Right renal pelvis (tissue), 4 donors: Measurements from ENCODE around the gene SRP68. TPM values are rescaled to one million over a fixed set of nuclear protein-coding genes. Genes with fewer than 3 reads are reported as not detected.

ENCODE experiments used
- DNase-seq, 4 donors: peaks; one replicate each; pipeline ENCODE4 v3.0.0-alpha.2; 2013; ENCODE audit warnings: low read depth in 4 of 4, low spot score in 3 of 4, missing footprints in 1 of 4
- polyA plus RNA-seq, 4 donors: library from polyadenylated mRNA; unstranded; fragments of 120-200 nt; gene quantifications; one replicate each; pipeline ENCODE4 v1.2.1, GENCODE V29; 2013; ENCODE audit not compliant: insufficient read length in 4 of 4

Gene SRP68
- 100 to 1,000 TPM; 102 to 115 (median 110) TPM for polyA plus RNA-seq

GRCh38 chr17:76072148-76072858 lies at the start of gene SRP68:
Gene SRP68, minus strand, starts transcription at chr17:76072517. Its CDS starts 26 bp downstream, at chr17:76072491.
- peak; percentile 79 to 85 (median 81) for DNase-seq

DNA sequence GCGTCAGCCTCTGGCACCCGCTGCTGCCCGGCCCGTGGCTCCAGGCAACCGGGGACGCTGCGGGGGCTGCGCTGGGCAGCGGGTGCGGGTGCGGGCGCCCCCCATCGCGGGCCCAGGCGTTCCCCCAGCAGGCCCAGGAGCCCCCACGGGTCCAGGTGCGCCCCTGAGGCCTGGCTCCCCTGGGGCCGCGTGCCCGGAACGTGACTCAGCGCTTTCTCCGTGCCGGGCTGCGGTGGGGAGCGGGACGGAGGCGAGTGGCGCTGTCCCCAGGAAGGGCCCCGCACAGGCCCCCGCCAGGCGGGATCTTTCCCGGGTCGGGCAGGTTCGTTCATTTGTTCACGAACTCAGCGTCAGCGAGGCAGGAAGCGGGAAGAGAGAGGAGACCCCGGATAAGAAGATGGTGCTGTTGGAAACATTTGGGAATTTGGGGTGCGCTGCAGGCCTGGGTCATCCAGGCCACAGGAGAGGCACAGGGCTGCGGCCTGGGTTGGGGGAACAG lies 49.7 kb upstream of the SRP68 start:
- no peak for DNase-seq

GRCh38 chr17:76120658-76121008 lies 48.3 kb upstream of the SRP68 start:
- no peak for DNase-seq

DNA sequence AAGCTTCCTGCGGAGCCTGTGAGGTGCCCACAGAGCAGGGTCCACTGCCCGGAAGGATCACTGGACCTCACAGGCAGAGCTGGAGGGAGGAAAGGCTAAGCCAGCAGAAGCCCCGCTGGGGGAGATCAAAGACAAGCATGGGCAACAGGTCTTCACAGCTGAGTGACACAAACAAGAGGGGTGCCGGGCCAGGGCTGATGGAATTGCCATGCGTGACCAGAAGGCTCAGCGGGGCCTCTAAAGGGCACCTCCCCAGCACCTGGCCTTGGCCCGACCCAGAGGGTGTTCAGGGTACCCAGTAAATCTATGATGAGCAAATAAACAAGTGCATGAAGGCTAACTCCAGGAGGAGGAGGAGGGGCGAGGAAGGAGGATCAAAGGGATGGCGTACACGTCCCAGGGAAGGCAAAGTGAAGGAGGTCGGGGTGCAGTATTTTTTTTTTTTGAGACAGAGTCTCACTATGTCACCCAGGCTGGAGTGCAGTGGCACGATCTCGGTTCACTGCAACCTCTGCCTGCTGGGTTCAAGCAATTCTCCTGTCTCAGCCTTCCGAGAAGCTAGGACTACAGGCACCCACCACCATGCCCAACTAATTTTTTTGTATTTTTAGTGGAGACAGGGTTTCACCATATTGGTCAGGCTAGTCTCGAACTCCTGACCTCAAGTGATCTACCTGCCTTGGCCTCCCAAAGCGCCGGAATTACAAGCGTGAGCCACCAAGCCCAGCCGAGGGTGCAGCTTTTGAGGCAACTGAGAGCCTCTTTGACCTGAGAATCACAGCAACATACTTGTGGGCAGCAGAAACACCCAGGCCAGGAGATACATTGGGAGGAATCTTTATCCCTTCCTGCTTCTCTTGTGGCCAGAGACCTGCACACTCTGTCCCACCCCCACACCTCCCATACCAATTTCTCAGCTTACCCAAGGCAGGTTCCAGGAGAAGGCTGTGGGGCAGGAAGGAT lies 47.4 kb upstream of the SRP68 start:
- no peak for DNase-seq

- DNase-seq = no peak
Measured at GRCh38 chr17:76115138-76115754, 42.9 kb upstream of the SRP68 start.

- DNase-seq = no peak
Measured at GRCh38 chr17:76111956-76112355, 39.6 kb upstream of the SRP68 start.

GRCh38 chr17:76107509-76107908 lies 35.2 kb upstream of the SRP68 start:
- no peak for DNase-seq

- no peak for DNase-seq
Measured at GRCh38 chr17:76106703-76107102, 34.4 kb upstream of the SRP68 start.

DNA sequence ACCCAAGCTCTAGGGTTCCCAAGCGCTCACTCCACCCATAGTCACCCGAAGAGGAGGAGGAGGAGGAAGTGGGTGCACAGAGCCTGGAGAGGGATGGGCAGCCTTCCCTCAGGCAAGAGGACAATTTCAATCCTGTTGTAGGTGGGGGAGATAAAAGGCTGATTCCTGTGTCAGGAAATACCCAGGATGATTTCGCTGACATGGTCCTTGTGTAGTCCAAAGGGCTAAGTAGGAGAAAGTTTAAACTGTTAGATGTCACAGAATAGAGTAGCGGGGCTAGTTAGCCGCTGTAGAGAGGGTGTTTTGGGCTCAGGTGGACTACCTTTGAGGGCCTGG lies 32.5 kb upstream of the SRP68 start:
- DNase-seq = no peak

DNA sequence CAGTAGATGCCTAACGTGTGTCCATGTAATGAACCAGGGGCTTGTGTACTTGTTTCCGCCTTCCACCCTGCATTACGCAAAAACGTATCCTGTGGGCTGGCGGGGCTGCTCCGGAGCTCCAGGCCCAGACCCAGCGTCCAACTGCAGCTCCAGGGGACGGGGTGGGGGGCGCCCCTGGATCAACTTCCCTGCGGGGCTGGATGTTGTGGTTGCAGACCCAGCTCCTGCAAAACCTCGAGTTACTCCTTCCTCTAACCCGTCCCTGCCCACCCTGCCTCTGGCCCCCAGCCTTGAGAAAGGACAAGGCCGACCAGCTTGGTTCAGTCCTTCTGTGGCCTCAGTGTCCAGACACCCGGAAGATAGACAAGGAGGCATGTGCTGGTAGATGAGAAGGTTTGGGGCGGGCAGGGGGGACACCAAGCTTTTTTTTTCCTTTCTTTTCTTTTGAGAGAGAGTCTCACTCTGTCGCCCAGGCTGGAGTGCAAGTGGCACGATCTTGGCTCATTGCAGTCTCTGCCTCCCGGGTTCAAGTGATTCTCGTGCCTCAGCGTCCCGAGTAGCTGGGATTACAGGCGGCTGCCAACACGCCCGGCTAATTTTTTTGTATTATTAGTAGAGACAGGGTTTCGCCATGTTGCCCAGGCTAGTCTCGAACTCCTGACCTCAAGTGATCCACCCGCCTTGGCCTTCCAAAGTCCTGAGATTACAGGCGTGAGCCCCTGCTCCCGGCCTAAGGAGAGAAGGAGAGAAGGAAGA lies 32.0 kb upstream of the SRP68 start:
- DNase-seq = no peak

- DNase-seq = peak; percentile 90 to 95 (median 91)
Measured at GRCh38 chr17:76103274-76104139, 31.2 kb upstream of the SRP68 start, which contains the start of gene EXOC7. Gene EXOC7, minus strand, starts transcription at chr17:76103787. Its CDS starts 95 bp downstream, at chr17:76103692.

DNA sequence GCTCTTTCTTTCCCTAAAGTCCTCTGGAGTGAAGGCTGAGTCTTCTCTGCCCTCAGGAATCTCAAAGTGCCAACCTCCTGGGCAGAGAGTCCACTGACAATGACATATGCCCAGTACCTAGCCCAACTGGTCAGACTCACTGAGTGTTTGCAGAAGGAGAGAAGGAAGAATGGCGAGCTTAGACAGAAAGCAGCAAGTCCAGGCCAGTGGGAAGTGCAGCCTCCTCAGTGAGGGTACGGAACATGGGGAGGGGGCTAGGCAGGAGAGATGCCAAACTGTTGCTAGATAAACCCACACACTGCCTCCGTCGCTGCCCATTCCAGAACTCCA lies 30.6 kb upstream of the SRP68 start:
- DNase-seq = no peak

- no peak for DNase-seq
Measured at GRCh38 chr17:76097716-76098295, 25.5 kb upstream of the SRP68 start.

GRCh38 chr17:76095943-76096342 lies 23.6 kb upstream of the SRP68 start:
- DNase-seq = no peak

GRCh38 chr17:76094046-76094445 lies 21.7 kb upstream of the SRP68 start:
- no peak for DNase-seq

DNA sequence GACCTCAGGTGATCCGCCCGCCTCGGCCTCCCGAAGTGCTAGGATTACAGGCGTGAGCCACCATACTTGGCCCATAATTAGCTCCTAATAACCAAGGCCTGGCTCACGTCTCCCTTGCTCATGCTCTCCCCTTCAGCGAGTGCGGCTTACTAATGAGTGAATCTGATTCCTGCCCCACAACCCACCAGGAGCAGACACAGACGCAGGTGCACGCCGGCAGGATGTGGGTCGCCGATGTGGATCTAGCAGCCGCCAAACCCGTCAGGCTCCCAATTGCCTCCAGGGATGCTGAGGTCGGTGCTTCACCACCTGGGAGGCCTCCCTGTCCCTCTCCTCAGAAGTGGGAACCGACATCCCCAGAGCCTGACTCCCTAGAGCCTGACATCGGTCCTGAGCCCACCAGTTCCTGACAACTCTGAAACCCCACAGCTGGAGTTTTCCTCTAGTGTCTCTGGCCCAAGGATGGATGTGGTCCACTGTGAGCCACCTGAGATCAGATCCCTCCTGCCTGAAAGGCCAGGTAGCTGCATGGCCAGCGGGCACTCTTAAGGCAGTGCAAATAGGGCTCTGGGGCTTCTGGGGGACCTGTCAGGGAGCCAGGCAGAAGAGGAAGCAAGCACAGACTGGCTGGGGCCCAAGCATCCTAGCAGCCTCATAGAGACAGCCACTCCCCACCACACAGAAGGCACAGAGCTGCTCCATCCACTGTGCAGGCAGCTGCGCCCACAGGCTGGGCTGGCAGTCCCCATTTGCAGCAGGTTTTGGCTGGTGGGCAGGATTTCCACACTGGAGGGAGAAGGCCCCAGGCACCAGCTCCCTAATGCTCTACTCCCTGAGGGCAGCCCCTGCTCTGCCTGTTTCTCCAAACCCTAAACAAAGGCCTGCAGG lies 20.5 kb upstream of the SRP68 start:
- no peak for DNase-seq

- DNase-seq = no peak
Measured at GRCh38 chr17:76091526-76092286, 19.4 kb upstream of the SRP68 start.
